H1 (cell line): ENCODE measurements around the gene SCN10A. TPM values are rescaled to one million over a fixed set of nuclear protein-coding genes. Genes with fewer than 3 reads are reported as not detected.

Source experiments
- CTCF ChIA-PET: fragments of 300-600 bp; sonication (Branson Sonifier 250); formaldehyde crosslinking; loops from one replicate; lab custom pipeline; 2021; ENCODE audit not compliant: partially characterized antibody; lab: Charles Lee
- POLR2A ChIA-PET: fragments of 300-600 bp; sonication (Branson Sonifier 250); formaldehyde crosslinking; loops from one replicate; lab custom pipeline; 2021; ENCODE audit warnings: inconsistent platforms; ENCODE audit not compliant: partially characterized antibody; lab: Charles Lee
- DNase-seq, 2 experiments: peaks; one replicate each; pipeline versions ENCODE4 v3.0.0 to v3.0.0-alpha.2; 2010 to 2022; ENCODE audit warnings: low spot score in 2 of 2, low read depth in 1 of 2, mixed read lengths in 1 of 2
- FAIRE-seq: peaks from 2 replicates; lab custom pipeline; 2011; peaks lifted over from hg19 to GRCh38; lab: Jason Lieb, UNC
- H2AFZ ChIP-seq: 2 replicates; pipeline ENCODE4 v1.8.1; 2012; ENCODE audit warnings: low read length, inconsistent platforms
- H2AK5ac ChIP-seq: 2 replicates; pipeline ENCODE4 v1.6.1; 2013; ENCODE audit warnings: low read depth, low read length
- H2BK120ac ChIP-seq: replicated peaks from 2 replicates; pipeline ENCODE3; 2013; ENCODE audit warnings: low read depth, low read length, inconsistent platforms
- H2BK12ac ChIP-seq: 2 replicates; pipeline ENCODE4 v1.6.1; 2013; ENCODE audit warnings: low read depth, low read length
- H2BK15ac ChIP-seq: 2 replicates; pipeline ENCODE4 v1.6.1; 2013; ENCODE audit warnings: low read length
- H2BK20ac ChIP-seq: 2 replicates; pipeline ENCODE4 v1.6.1; 2013; ENCODE audit warnings: low read length
- H2BK5ac ChIP-seq: 2 replicates; pipeline ENCODE4 v1.6.1; 2013; ENCODE audit warnings: low read depth, low read length
- H3K14ac ChIP-seq: 2 replicates; pipeline ENCODE4 v1.6.1; 2013; ENCODE audit warnings: inconsistent platforms; ENCODE audit not compliant: insufficient read length
- H3K18ac ChIP-seq: 2 replicates; pipeline ENCODE4 v1.6.1; 2013; ENCODE audit warnings: low read length; ENCODE audit errors: extremely low read depth
- H3K23ac ChIP-seq: 2 replicates; pipeline ENCODE4 v1.6.1; 2013; ENCODE audit warnings: inconsistent platforms; ENCODE audit not compliant: insufficient read length
- H3K23me2 ChIP-seq: 2 replicates; pipeline ENCODE4 v1.6.1; 2013; ENCODE audit warnings: low read depth, low read length
- H3K27ac ChIP-seq: 2 replicates; pipeline ENCODE4 v1.6.1; 2011; ENCODE audit warnings: low read depth, low read length, inconsistent platforms
- H3K27me3 ChIP-seq, 4 experiments: replicated peaks in 1 of 4; 1 replicate in 1 of 4; 2 replicates in 3 of 4; pipeline versions ENCODE4 v1.6.1 to v1.8.1; 2011 to 2013; ENCODE audit warnings: low read length in 3 of 4, mild to moderate bottlenecking in 3 of 4, inconsistent platforms in 2 of 4, mixed read lengths in 2 of 4, moderate library complexity in 1 of 4; ENCODE audit not compliant: control insufficient read depth in 3 of 4, insufficient read depth in 3 of 4; ENCODE audit errors: extremely low read depth in 1 of 4
- H3K36me3 ChIP-seq, 4 experiments: 2 replicates each; pipeline versions ENCODE4 v1.6.1 to v1.8.1; 2011 to 2013; ENCODE audit warnings: mild to moderate bottlenecking in 4 of 4, low read length in 3 of 4, moderate library complexity in 2 of 4, control low read depth in 1 of 4, inconsistent platforms in 1 of 4; ENCODE audit not compliant: insufficient read depth in 4 of 4, control insufficient read depth in 2 of 4
- H3K4ac ChIP-seq: replicated peaks from 2 replicates; pipeline ENCODE3; 2013; ENCODE audit warnings: low read length, low read depth, mixed read lengths, inconsistent platforms; ENCODE audit not compliant: insufficient read length
- H3K4me1 ChIP-seq, 4 experiments: replicated peaks in 1 of 4; 1 replicate in 1 of 4; 2 replicates in 3 of 4; pipeline versions ENCODE4 v1.6.1 to v1.8.1; 2011 to 2013; ENCODE audit warnings: low read length in 3 of 4, inconsistent platforms in 2 of 4, mixed read lengths in 1 of 4; ENCODE audit not compliant: insufficient read depth in 4 of 4, control insufficient read depth in 3 of 4
- H3K4me2 ChIP-seq, 2 experiments: 2 replicates each; pipeline versions ENCODE4 v1.6.1 to v1.8.1; 2011 to 2013; ENCODE audit warnings: low read depth in 2 of 2, low read length in 2 of 2, control low read depth in 1 of 2, inconsistent platforms in 1 of 2, mild to moderate bottlenecking in 1 of 2; ENCODE audit not compliant: insufficient read depth in 1 of 2
- H3K4me3 ChIP-seq, 4 experiments: fragments of 200-600, 300-600 bp in 1 of 4; sonication (generic), shearing (Covaris generic), sonication (Bioruptor Twin) in 1 of 4; 2 replicates each; pipeline versions ENCODE4 v1.5.1 to v1.8.1; 2011 to 2016; ENCODE audit warnings: low read length in 4 of 4, low read depth in 3 of 4, control low read depth in 2 of 4, inconsistent platforms in 2 of 4, mild to moderate bottlenecking in 2 of 4, mixed read lengths in 1 of 4, moderate library complexity in 1 of 4; ENCODE audit not compliant: insufficient read depth in 2 of 4; ENCODE audit errors: extremely low read depth in 1 of 4
- H3K56ac ChIP-seq: replicated peaks from 2 replicates; pipeline ENCODE3; 2013; ENCODE audit warnings: low read depth, mild to moderate bottlenecking, mixed read lengths, low read length, inconsistent platforms; ENCODE audit not compliant: insufficient read length
- H3K79me1 ChIP-seq: 2 replicates; pipeline ENCODE4 v1.6.1; 2013; ENCODE audit warnings: low read depth, low read length, control low read depth
- H3K79me2 ChIP-seq, 2 experiments: 2 replicates each; pipeline versions ENCODE4 v1.6.1 to v1.8.1; 2012 to 2013; ENCODE audit warnings: low read length in 2 of 2, mild to moderate bottlenecking in 2 of 2, inconsistent platforms in 1 of 2; ENCODE audit not compliant: insufficient read depth in 2 of 2, control insufficient read depth in 1 of 2
- H3K9ac ChIP-seq, 4 experiments: replicated peaks in 1 of 4; 1 replicate in 1 of 4; 2 replicates in 3 of 4; pipeline versions ENCODE4 v1.6.1 to v1.8.1; 2011 to 2013; ENCODE audit warnings: low read depth in 3 of 4, low read length in 3 of 4, control low read depth in 2 of 4, mild to moderate bottlenecking in 2 of 4, moderate library complexity in 2 of 4, inconsistent platforms in 1 of 4; ENCODE audit errors: extremely low read depth in 1 of 4
- H3K9me3 ChIP-seq, 2 experiments: 2 replicates each; pipeline versions ENCODE4 v1.6.1 to v1.8.1; 2012 to 2013; ENCODE audit warnings: mild to moderate bottlenecking in 2 of 2, moderate library complexity in 2 of 2, control low read depth in 1 of 2, inconsistent platforms in 1 of 2, low read depth in 1 of 2, low read length in 1 of 2, mixed read lengths in 1 of 2; ENCODE audit not compliant: insufficient read depth in 2 of 2
- H4K20me1 ChIP-seq, 2 experiments: replicated peaks in 1 of 2; 2 replicates each; pipeline versions ENCODE3 to v1.8.1; 2011 to 2013; ENCODE audit warnings: inconsistent platforms in 2 of 2, low read length in 2 of 2, mild to moderate bottlenecking in 1 of 2; ENCODE audit not compliant: insufficient read depth in 2 of 2, control insufficient read depth in 1 of 2
- H4K5ac ChIP-seq: 2 replicates; pipeline ENCODE4 v1.6.1; 2013; ENCODE audit warnings: low read length, low read depth, mixed read lengths, inconsistent platforms; ENCODE audit not compliant: insufficient read length
- H4K8ac ChIP-seq: 2 replicates; pipeline ENCODE4 v1.8.0; 2013; ENCODE audit warnings: mild to moderate bottlenecking, moderate library complexity, low read length, inconsistent platforms; ENCODE audit not compliant: insufficient read depth; ENCODE audit errors: extremely low read depth
- H4K91ac ChIP-seq: replicated peaks from 2 replicates; pipeline ENCODE3; 2013; ENCODE audit warnings: low read length, mixed read lengths, inconsistent platforms; ENCODE audit not compliant: insufficient read length
- ASH2L ChIP-seq: fragments of 200-600, 300-600 bp; sonication (generic); IDR thresholded peaks from one replicate; pipeline ENCODE4 v1.7.1; 2017; ENCODE audit warnings: low read length
- CREB1 ChIP-seq: IDR thresholded peaks from 2 replicates; pipeline ENCODE4 v1.6.1; 2012; ENCODE audit warnings: inconsistent platforms
- EZH2 ChIP-seq: fragments of 200-600 bp; sonication (generic); IDR thresholded peaks from 2 replicates; pipeline ENCODE4 v1.7.1; 2012; ENCODE audit warnings: low read depth, mild to moderate bottlenecking, moderate library complexity, low read length, inconsistent platforms; ENCODE audit not compliant: severe bottlenecking
- RFX5 ChIP-seq: IDR thresholded peaks from 2 replicates; pipeline ENCODE4 v1.6.1; 2011; ENCODE audit warnings: low read depth, low read length, improper control_type of control experiment, borderline replicate concordance
- SIX5 ChIP-seq: IDR thresholded peaks from 2 replicates; pipeline ENCODE4 v1.6.1; 2011; ENCODE audit warnings: mild to moderate bottlenecking, low read depth, low read length
- TBP ChIP-seq: IDR thresholded peaks from 2 replicates; pipeline ENCODE4 v1.6.1; 2011; ENCODE audit warnings: low read depth, low read length, improper control_type of control experiment
- WGBS, 2 experiments: shearing (Covaris generic) in 1 of 2; methylation state at CpG; one replicate each; pipeline versions ENCODE4 v1.1.6 to v1.1.7; 2013 to 2015; ENCODE audit warnings: low lambda C conversion rate in 2 of 2, mixed read lengths in 2 of 2, inconsistent platforms in 1 of 2, low coverage in 1 of 2, missing lambda C conversion rate in 1 of 2; ENCODE audit not compliant: insufficient replicate concordance in 2 of 2, insufficient coverage in 1 of 2, insufficient read length in 1 of 2; ENCODE audit errors: extremely low coverage in 1 of 2, missing lambda C conversion rate in 1 of 2; 5-methylcytosine and 5-hydroxymethylcytosine counted together
- polyA plus RNA-seq, 7 experiments: library from polyadenylated mRNA; depleted of rRNA in 3 of 7; stranded (reverse) in 5 of 7; unstranded in 2 of 7; fragments of >200 nt in 5 of 7; fragments of 200-250 nt in 2 of 7; gene quantifications; 1 replicate in 5 of 7; 2 replicates in 1 of 7; 4 replicates in 1 of 7; pipeline versions ENCODE4 v1.2.1 to v1.2.3, GENCODE V29; 2011 to 2013; ENCODE audit warnings: missing spikeins in 2 of 7, mixed read lengths in 2 of 7
- total RNA-seq: library from RNA; stranded (reverse); fragmentation: NEBNext Ultra II Directional; extraction: Animal tissue kit (Norgen Biotek cat#: 25700); gene quantifications from 2 replicates; pipeline ENCODE4 v1.2.1, GENCODE V29; 2021
- TF ChIP-seq, protein P1 (sequence below): IDR thresholded peaks from 2 replicates; pipeline ENCODE4 v1.6.1; 2012; ENCODE audit warnings: inconsistent platforms

SCN10A gene
- total and polyA plus RNA-seq, 2 of the 8 experiments (the other 6 are each of a cell fraction or from before 2014, with no cell fraction given), result not detected

DNA sequence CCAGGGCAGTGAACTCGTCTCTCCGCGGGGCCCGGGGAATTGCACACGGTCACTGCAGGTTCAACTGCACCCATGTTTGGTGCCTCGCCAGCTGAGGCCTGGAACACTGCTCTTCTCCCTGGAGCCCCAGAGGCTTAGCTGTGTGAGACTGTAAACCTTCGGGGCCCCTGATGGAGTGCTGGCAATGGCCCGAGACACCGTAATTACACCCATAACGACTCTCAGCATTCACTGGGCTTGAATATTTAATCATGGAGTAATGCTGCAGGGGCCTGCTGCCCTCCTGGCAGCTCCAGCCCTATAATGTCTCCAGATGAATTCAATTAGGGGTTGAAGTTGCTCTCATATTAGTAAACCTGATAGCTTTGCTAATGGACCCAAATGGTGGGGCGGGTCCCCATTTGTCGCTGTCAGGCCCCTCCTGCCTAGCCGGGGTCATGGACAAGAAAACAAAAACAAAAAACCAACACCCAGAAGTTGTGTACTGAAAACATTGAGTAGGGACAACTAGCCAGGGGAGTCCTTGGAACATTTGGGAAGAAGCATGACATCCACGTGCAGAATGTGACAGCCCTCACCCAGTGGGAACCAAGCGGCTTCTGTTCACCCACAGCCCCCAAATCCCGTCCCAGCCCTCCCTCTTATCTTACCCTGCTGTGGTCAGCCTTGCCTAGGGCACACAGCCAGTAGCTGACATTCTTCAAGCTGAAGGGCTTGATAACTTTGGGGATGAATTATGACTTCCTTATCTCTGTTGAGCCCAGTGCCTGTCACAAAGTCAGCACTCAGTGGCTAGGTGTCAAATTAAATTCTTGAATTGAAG is 92.2 kb downstream of the SCN10A start:
- ChIA-PET CTCF (interaction anchor here (0.6 to 10.3 kb wide), 7 partner anchors 14 to 277 kb away, joined by 3 to 80 read pairs (median 4); no protein-coding TSS in a partner anchor), POLR2A (interaction anchor here (1.1 kb wide), 1 partner anchor 9 kb away, joined by 3 read pairs; no protein-coding TSS in a partner anchor)
- H3K56ac ChIP-seq, result no peak overlapping the region
- H4K8ac ChIP-seq, result no peak overlapping the region
- no peaks in the 10 kb centered on the region for H3K23me2 ChIP-seq
- TF ChIP-seq CREB1, result no peak
- no peak for TF ChIP-seq ASH2L
- TF ChIP-seq, protein P1, sequence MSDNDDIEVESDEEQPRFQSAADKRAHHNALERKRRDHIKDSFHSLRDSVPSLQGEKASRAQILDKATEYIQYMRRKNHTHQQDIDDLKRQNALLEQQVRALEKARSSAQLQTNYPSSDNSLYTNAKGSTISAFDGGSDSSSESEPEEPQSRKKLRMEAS, result no peak
- TF ChIP-seq EZH2, result no peak
- no peak for TF ChIP-seq RFX5
- TF ChIP-seq SIX5, result no peak
- no peak for TF ChIP-seq TBP
- 86% methylated on average over 16 of the region's 16 CpGs; no CpG with 5 or more reads in 1 of the 2 experiments for WGBS, 2 experiments
- no peak for DNase-seq
- no peak overlapping the region for H2BK5ac ChIP-seq
- H3K4me3 ChIP-seq, result no peak overlapping the region
- no peak overlapping the region for H3K23ac ChIP-seq
- H2AK5ac ChIP-seq, result no peak overlapping the region
- H3K4me2 ChIP-seq, result no peak overlapping the region
- H3K36me3 ChIP-seq, result no peaks in the 10 kb centered on the region
- no peak overlapping the region for H4K5ac ChIP-seq
- no peak overlapping the region for H2BK120ac ChIP-seq
- H3K4me1 ChIP-seq, result peaks cover 0 to 10% (median 4%) of the 10 kb centered on the region in 4 experiments; a peak in 5 of 7 replicates
- no peak overlapping the region for H3K9ac ChIP-seq
- no peaks in the 10 kb centered on the region for H3K9me3 ChIP-seq
- H4K20me1 ChIP-seq, result no peaks in the 10 kb centered on the region
- no peak overlapping the region for H2BK20ac ChIP-seq
- H3K18ac ChIP-seq, result no peak overlapping the region
- H3K27ac ChIP-seq, result no peak overlapping the region
- no peaks in the 10 kb centered on the region for H3K79me1 ChIP-seq
- H3K79me2 ChIP-seq, result no peaks in the 10 kb centered on the region
- H4K91ac ChIP-seq, result no peak overlapping the region
- no peaks in the 10 kb centered on the region; a peak in 1 of 7 replicates for H3K27me3 ChIP-seq
- no peak overlapping the region for H2AFZ ChIP-seq
- H3K4ac ChIP-seq, result no peak overlapping the region
- no peak overlapping the region for H2BK15ac ChIP-seq
- H2BK12ac ChIP-seq, result no peak overlapping the region
- no peak overlapping the region for H3K14ac ChIP-seq
- FAIRE-seq, result no peak
